ENCODE results near the gene FRG2C. TPM values are rescaled to one million over a fixed set of nuclear protein-coding genes. Genes with fewer than 3 reads are reported as not detected.
"Not testable (repeated sequence)": the region's sequence is repeated elsewhere in the genome, so short reads cannot be mapped to it uniquely, and the experiment has no call there.

FRG2C gene
- not detected for total RNA-seq

GRCh38 chr3:75664028-75664427 is at the start of gene FRG2C:
FRG2C (plus strand) TSS chr3:75664328; CDS start chr3:75664380, 52 bp downstream.
- intact Hi-C loops (cut with DNase I, micrococcal nuclease); DNase-seq; H3K36me3 Mint-ChIP-seq (ENCODE audit: low read depth); ATAC-seq; H3K4me1 Mint-ChIP-seq; POLR2A ChIA-PET; CTCF ChIA-PET; H3K27ac Mint-ChIP-seq; H3K4me3 Mint-ChIP-seq: not testable (repeated sequence)
- peaks cover 14% of the 10 kb centered on the region for H3K9me3 Mint-ChIP-seq (ENCODE audit: low read depth)
- H3K27me3 Mint-ChIP-seq = peaks cover 38% of the 10 kb centered on the region

GRCh38 chr3:75618666-75619305 is 45.3 kb upstream of the FRG2C start:
- H3K4me1 Mint-ChIP-seq; H3K36me3 Mint-ChIP-seq (ENCODE audit: low read depth); intact Hi-C loops (cut with DNase I, micrococcal nuclease); ATAC-seq; POLR2A ChIA-PET; CTCF ChIA-PET; H3K4me3 Mint-ChIP-seq; DNase-seq; H3K9me3 Mint-ChIP-seq (ENCODE audit: low read depth); H3K27ac Mint-ChIP-seq: not testable (repeated sequence)
- H3K27me3 Mint-ChIP-seq = peaks cover 15% of the 10 kb centered on the region

GRCh38 chr3:75619481-75620031 is 44.6 kb upstream of the FRG2C start:
- H3K27me3 Mint-ChIP-seq = peaks cover 15% of the 10 kb centered on the region
- H3K9me3 Mint-ChIP-seq (ENCODE audit: low read depth); POLR2A ChIA-PET; CTCF ChIA-PET; H3K4me1 Mint-ChIP-seq; H3K36me3 Mint-ChIP-seq (ENCODE audit: low read depth); DNase-seq; H3K27ac Mint-ChIP-seq; ATAC-seq; intact Hi-C loops (cut with DNase I, micrococcal nuclease); H3K4me3 Mint-ChIP-seq: not testable (repeated sequence)

GRCh38 chr3:75621772-75622171 is 42.4 kb upstream of the FRG2C start:
- intact Hi-C loops (cut with DNase I, micrococcal nuclease); H3K4me1 Mint-ChIP-seq; POLR2A ChIA-PET; H3K4me3 Mint-ChIP-seq; ATAC-seq; H3K36me3 Mint-ChIP-seq (ENCODE audit: low read depth); DNase-seq; H3K27ac Mint-ChIP-seq; CTCF ChIA-PET; H3K9me3 Mint-ChIP-seq (ENCODE audit: low read depth): not testable (repeated sequence)
- peaks cover 15% of the 10 kb centered on the region for H3K27me3 Mint-ChIP-seq

GRCh38 chr3:75623656-75624055 is 40.5 kb upstream of the FRG2C start:
- ATAC-seq; H3K27ac Mint-ChIP-seq; H3K4me1 Mint-ChIP-seq; H3K9me3 Mint-ChIP-seq (ENCODE audit: low read depth); DNase-seq; H3K36me3 Mint-ChIP-seq (ENCODE audit: low read depth); CTCF ChIA-PET; POLR2A ChIA-PET; intact Hi-C loops (cut with DNase I, micrococcal nuclease); H3K27me3 Mint-ChIP-seq; H3K4me3 Mint-ChIP-seq: not testable (repeated sequence)

GRCh38 chr3:75630887-75631535 is 33.1 kb upstream of the FRG2C start:
- H3K36me3 Mint-ChIP-seq (ENCODE audit: low read depth); H3K4me1 Mint-ChIP-seq; CTCF ChIA-PET; ATAC-seq; H3K9me3 Mint-ChIP-seq (ENCODE audit: low read depth); intact Hi-C loops (cut with DNase I, micrococcal nuclease); H3K27me3 Mint-ChIP-seq; DNase-seq; POLR2A ChIA-PET; H3K4me3 Mint-ChIP-seq; H3K27ac Mint-ChIP-seq: not testable (repeated sequence)

- H3K4me1 Mint-ChIP-seq = no peaks in the 10 kb centered on the region
- no peak overlapping the region for H3K27ac Mint-ChIP-seq
- no peaks in the 10 kb centered on the region for H3K9me3 Mint-ChIP-seq (ENCODE audit: low read depth)
- intact Hi-C loops (cut with DNase I, micrococcal nuclease) = no loop called here
- ATAC-seq (no peak), DNase-seq (no peak)
- no peaks in the 10 kb centered on the region for H3K27me3 Mint-ChIP-seq
- ChIA-PET CTCF (no interaction called here), POLR2A (no interaction called here)
- no peak overlapping the region for H3K4me3 Mint-ChIP-seq
- H3K36me3 Mint-ChIP-seq (ENCODE audit: low read depth) = no peaks in the 10 kb centered on the region
Observed at GRCh38 chr3:75631541-75631940, 32.6 kb upstream of the FRG2C start.

- H3K27ac Mint-ChIP-seq; POLR2A ChIA-PET; H3K36me3 Mint-ChIP-seq (ENCODE audit: low read depth); H3K4me3 Mint-ChIP-seq; H3K27me3 Mint-ChIP-seq; H3K9me3 Mint-ChIP-seq (ENCODE audit: low read depth); intact Hi-C loops (cut with DNase I, micrococcal nuclease); CTCF ChIA-PET; ATAC-seq; DNase-seq: not testable (repeated sequence)
- H3K4me1 Mint-ChIP-seq = peaks cover 15% of the 10 kb centered on the region
Observed at GRCh38 chr3:75638947-75639346, 25.2 kb upstream of the FRG2C start.

- CTCF ChIA-PET; H3K27ac Mint-ChIP-seq; ATAC-seq; H3K27me3 Mint-ChIP-seq; H3K9me3 Mint-ChIP-seq (ENCODE audit: low read depth); POLR2A ChIA-PET; H3K36me3 Mint-ChIP-seq (ENCODE audit: low read depth): not testable (repeated sequence)
- DNase-seq = peak; percentile 74
- intact Hi-C loops (cut with DNase I, micrococcal nuclease) = loop anchor here in 1 of 2 experiments (1.0 to 5.0 kb wide), 3 partner anchors 206 to 449 kb away; no protein-coding TSS in a partner anchor
- Mint-ChIP-seq H3K4me3 (peak overlapping the region; percentile 78), H3K4me1 (peaks cover 15% of the 10 kb centered on the region)
Observed at GRCh38 chr3:75641107-75641517, 23.0 kb upstream of the FRG2C start.

- H3K4me3 Mint-ChIP-seq; H3K9me3 Mint-ChIP-seq (ENCODE audit: low read depth); POLR2A ChIA-PET; ATAC-seq; H3K27me3 Mint-ChIP-seq; H3K27ac Mint-ChIP-seq; H3K36me3 Mint-ChIP-seq (ENCODE audit: low read depth): not testable (repeated sequence)
- CTCF ChIA-PET = interaction anchor here (0.7 kb wide), 1 partner anchor 451 kb away, joined by 3 read pairs; no protein-coding TSS in a partner anchor
- intact Hi-C loops (cut with DNase I, micrococcal nuclease) = loop anchor here in 1 of 2 experiments (2.0 to 5.0 kb wide), 3 partner anchors 38 to 451 kb away; no protein-coding TSS in a partner anchor
- peaks cover 15% of the 10 kb centered on the region for H3K4me1 Mint-ChIP-seq
- DNase-seq = peak; percentile 27
Observed at GRCh38 chr3:75643031-75643800, 20.9 kb upstream of the FRG2C start.

GRCh38 chr3:75645548-75645947 is 18.6 kb upstream of the FRG2C start:
- H3K27ac Mint-ChIP-seq; H3K4me3 Mint-ChIP-seq; intact Hi-C loops (cut with DNase I, micrococcal nuclease); DNase-seq; H3K36me3 Mint-ChIP-seq (ENCODE audit: low read depth); POLR2A ChIA-PET; CTCF ChIA-PET; H3K27me3 Mint-ChIP-seq; H3K9me3 Mint-ChIP-seq (ENCODE audit: low read depth); ATAC-seq: not testable (repeated sequence)
- peaks cover 15% of the 10 kb centered on the region for H3K4me1 Mint-ChIP-seq

All from activated CD4-positive, alpha-beta T cell treated with anti-CD3 and anti-CD28 coated beads for 36 hours (primary cell).